Measurements from ENCODE around the gene TSPAN10.
A peak's percentile ranks its signal among the peaks of the same experiment; 100 is the strongest.

TSPAN10 gene

GRCh38 chr17:81664051-81664470, 27.1 kb downstream of the TSPAN10 start:
- no peak for DNase-seq

DNA sequence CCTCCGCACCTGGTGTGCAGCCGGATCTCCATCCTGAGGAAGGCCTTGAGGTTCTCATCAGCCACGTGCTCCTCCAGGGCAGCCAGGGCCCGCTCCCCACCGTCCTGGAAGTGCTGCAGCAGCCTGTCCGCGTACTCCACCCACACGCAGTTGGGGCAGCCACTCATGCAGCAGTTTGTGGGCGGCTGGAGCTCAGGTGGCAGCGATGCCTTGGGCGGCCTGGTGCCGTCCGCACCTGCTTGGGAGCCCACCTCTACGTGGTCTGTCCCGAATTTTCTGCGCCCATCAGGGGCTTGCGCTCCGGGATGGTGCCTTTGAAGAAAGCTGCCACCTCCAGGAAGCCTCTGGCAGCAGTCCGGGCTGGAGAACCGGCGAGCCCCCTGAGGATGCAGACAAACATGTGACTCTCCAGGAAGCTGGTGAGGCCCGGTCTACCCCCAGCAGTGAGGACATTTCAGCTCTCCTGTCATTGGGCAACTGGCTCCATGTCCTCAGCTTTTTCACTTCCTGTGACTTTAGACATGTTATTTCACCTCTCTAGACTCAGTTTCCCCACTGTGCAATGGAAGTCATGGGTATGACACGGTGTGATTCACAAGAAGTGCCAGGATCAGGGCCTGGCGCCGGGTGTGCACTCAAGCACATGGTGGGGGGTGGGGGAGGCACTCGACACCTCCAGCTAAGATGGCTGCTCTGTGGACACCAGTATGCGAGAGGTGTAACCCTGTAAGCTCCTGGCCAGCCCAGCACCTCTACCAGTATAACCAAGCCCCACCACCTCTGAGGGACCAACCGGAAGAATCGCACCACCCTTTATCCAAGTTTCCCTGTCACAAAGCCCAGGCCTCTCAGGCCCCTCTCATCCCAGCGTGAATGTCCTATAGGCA, 28.5 kb downstream of the TSPAN10 start:
- peak; percentile 64 to 67 for DNase-seq

GRCh38 chr17:81666092-81666341, 29.0 kb downstream of the TSPAN10 start:
- DNase-seq, result peak in 1 of 2 experiments; percentile 9

- DNase-seq, result peak; percentile 85 to 87
Measured at GRCh38 chr17:81666342-81667191, 29.6 kb downstream of the TSPAN10 start, which contains the start of the genes CCDC137 and OXLD1. CCDC137 (plus strand) TSS chr17:81666737; CDS start chr17:81666767, 30 bp downstream. OXLD1 (minus strand) TSS chr17:81666605; CDS start chr17:81666577, 28 bp downstream.

DNA sequence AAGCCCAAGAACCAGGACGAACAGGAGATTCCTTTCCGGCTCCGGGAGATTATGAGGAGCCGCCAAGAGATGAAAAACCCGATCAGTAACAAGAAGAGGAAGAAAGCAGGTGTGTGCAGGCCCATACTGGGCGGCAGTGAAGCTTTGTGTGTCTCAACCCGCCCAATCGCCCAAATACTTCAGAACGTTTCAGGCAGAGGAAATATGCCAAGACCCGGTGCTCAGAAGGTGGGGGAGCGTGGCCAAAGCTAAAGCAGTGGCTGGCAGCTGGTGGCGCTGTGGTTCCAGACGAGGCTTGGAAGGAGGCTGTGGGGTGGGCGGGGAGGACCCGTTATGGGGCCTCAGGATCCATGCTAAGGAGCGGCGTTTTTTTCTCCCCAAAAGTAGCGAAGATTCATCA, 30.8 kb downstream of the TSPAN10 start:
- DNase-seq, result no peak

GRCh38 chr17:81672504-81672903, 35.5 kb downstream of the TSPAN10 start:
- no peak for DNase-seq

- no peak for DNase-seq
Measured at GRCh38 chr17:81672954-81673353, 36.0 kb downstream of the TSPAN10 start.

DNA sequence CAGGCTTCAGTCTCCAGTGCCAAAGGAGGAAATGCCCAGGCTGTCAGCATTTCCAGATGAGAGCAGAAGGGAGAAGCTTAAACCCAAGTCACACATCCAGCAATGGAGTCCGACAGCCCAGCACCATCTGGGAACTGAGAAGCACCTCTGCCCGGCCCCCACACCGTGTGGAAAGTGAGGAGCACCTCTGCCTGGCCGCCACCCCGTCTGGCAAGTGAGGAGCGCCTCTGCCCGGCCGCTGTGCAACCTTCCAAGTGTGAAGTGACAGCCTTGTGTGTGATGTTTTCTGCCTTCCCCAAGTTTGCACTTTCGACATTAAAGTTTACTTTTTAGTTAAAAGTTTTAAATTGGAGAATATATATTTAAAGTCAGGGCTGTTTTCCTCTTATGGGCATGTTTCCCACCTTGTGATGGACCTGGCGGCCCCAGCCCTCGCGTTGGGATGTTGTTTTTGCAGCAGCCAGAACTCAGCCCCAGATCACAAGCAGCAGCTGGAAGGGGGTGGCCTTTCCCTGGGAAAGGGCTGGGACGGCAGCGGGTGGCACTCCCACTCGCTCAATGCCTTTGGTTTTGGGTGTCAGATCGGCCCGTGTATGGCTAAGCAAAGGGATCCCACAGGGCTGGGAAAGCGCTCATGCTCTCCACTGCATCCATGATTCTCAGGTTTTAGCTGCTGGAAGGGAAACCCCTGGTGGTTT, 36.7 kb downstream of the TSPAN10 start:
- DNase-seq, result no peak

DNA sequence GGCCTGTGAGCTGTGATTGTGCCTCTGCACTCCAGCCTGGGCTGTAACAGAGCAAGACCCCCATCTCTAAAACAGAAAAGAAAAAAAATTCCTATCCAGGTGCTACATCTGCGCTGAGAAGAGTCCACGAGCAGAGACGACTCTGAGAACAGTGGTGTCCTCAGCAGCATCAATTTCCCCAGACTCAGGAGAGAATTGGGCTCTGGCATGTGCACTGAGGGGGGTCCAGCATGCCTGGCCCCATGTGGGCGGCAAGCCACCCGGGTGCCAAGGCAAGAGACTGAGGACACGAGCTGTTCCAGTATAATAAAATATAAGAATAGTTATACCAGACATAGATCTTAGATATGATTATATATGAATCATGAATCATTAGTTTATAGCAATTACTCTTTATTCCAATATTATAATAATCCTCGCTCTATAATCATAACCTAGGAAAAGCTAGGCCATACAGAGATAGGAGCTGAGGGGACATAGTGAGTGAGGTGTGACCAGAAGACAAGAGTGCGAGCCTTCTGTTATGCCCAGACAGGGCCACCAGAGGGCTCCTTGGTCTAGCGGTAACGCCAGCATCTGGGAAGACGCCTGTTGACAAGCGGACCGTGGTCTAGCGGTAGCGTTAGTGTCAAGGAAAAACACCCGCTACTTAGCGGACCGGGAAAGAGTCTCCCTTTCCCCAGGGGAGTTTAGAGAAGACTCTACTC, 38.7 kb downstream of the TSPAN10 start:
- peak; percentile 13 to 21 for DNase-seq

DNA sequence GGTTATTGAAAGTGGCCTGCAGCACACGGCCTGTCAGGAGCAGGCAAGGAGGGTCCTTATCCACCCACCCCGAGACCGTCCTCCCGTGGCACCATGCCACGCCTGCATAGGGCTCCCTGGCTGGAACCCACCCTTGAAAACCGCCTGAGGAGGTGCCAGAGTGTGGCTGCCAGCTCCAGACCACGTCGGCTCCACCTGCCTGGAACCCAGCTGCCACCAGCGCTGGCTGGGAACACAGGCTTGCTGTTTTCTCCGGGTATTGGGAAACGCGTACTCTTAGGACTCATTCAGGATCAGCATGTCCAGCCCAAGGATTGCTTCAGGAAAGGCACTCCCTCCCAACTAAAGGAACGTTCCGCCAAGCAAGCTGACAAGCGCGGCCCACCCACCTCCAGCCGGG, 39.9 kb downstream of the TSPAN10 start:
- DNase-seq, result no peak

GRCh38 chr17:81680150-81680549, 43.2 kb downstream of the TSPAN10 start:
- no peak for DNase-seq

- no peak for DNase-seq
Measured at GRCh38 chr17:81681672-81682071, 44.7 kb downstream of the TSPAN10 start.

- DNase-seq, result no peak
Measured at GRCh38 chr17:81682565-81683207, 45.7 kb downstream of the TSPAN10 start.

- no peak for DNase-seq
Measured at GRCh38 chr17:81683208-81683583, 46.2 kb downstream of the TSPAN10 start.

GRCh38 chr17:81683584-81684441, 46.8 kb downstream of the TSPAN10 start, which contains the start of the genes ARL16 and HGS:
ARL16 (minus strand) TSS chr17:81683797; CDS start chr17:81683753, 44 bp downstream.
HGS (plus strand) TSS chr17:81684011; CDS start chr17:81684067, 56 bp downstream.
- peak; percentile 95 to 96 for DNase-seq

DNA sequence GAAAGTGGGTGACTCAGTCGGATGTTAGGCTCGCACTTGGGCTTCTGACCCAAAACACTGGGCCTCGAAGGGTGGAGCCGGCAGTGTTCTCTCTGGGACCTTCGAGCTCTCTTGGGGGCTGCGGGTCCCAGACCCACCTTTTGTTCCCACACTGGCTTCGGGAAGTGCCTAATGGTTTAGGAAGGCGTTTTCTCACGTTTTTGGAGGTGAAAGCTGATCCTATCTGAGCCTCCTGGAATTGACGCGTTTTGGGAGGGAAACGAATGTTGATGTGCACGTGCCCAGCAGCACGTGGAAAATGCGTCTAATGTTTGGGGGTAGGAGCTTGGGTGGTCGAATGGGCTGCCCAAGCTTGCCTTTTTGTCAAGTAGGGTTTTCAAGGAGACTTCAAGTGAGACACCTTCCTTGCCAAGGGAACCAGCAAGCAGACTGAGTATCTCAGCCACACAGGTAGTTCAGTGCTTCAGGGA, 47.5 kb downstream of the TSPAN10 start:
- DNase-seq, result no peak

- peak; percentile 51 to 52 for DNase-seq
Measured at GRCh38 chr17:81685108-81685507, 48.1 kb downstream of the TSPAN10 start.

DNA sequence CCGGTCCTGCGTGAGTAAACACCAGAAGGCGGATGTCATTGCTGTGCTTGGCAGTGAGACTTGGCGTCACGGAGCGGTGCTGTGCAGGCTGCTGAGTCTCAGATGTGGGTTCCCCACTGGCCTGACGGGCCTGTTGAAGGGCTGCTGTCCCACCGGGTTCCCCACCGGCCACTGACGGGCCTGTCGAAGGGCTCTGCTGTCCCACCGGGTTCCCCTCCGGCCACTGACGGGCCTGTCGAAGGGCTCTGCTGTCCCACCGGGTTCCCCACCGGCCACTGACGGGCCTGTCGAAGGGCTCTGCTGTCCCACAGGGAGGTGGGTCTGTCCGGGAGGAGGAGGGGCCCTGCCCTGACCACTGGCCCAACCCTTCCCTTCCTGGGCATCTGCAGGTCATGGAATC, 49.6 kb downstream of the TSPAN10 start:
- no peak for DNase-seq

- DNase-seq, result no peak
Measured at GRCh38 chr17:81687770-81688541, 51.0 kb downstream of the TSPAN10 start.

DNA sequence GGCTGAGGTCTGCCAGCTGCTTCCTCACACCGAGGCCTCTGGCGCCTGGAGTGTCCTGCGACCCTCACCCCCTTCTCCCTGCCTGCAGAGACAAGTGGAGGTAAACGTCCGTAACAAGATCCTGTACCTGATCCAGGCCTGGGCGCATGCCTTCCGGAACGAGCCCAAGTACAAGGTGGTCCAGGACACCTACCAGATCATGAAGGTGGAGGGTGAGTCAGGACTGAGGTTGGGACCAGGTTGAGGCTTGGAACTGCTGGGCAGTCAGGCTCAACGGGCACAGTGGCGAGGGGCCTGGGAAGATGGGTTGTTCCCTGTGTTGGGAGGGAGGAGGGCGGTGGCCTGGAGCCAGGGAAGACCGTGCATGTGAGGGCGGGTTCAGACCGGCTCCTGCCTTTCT, 51.6 kb downstream of the TSPAN10 start:
- no peak for DNase-seq

All from activated CD4-positive, alpha-beta T cell treated with anti-CD3 and anti-CD28 coated beads, Interleukin-2, amount 50 U/mL, for 4 hours (primary cell).